Pancreas (tissue), 10 donors: ENCODE results near the gene E2F2. TPM values are rescaled to one million over a fixed set of nuclear protein-coding genes. Genes with fewer than 3 reads are reported as not detected.
A peak's percentile ranks its signal among the peaks of the same experiment; 100 is the strongest.

ENCODE experiments used
- ATAC-seq, 4 donors: fragments of 200-7000 bp; cut with Tn5 transposase; one replicate each; pipeline versions ENCODE4 v1.8.0 to v1.9.1; 2020; ENCODE audit warnings: mild to moderate bottlenecking in 4 of 4, moderate library complexity in 4 of 4
- DNase-seq, 6 donors: peaks; one replicate each; pipeline ENCODE4 v3.0.0-alpha.2; 2020
- FAIRE-seq: peaks from 2 replicates; lab custom pipeline; 2012; peaks lifted over from hg19 to GRCh38; lab: Jason Lieb, UNC
- H3K27ac ChIP-seq, 4 donors: fragments of 200-600 bp; sonication (generic); 1 replicate in 3 of 4; 2 replicates in 1 of 4; pipeline versions ENCODE4 v1.5.0 to v1.8.0; 2020
- H3K27me3 ChIP-seq, 4 donors: fragments of 200-600 bp; one replicate each; pipeline ENCODE4 v1.8.0; 2021
- H3K36me3 ChIP-seq, 3 donors: fragments of 200-600 bp; sonication (generic) in 1 of 3; one replicate each; pipeline versions ENCODE4 v1.5.0 to v1.8.0; 2020 to 2021
- H3K4me1 ChIP-seq, 3 donors: fragments of 200-600 bp; one replicate each; pipeline ENCODE4 v1.8.0; 2021
- H3K4me3 ChIP-seq, 4 donors: fragments of 200-600 bp; sonication (generic) in 2 of 4; one replicate each; pipeline versions ENCODE4 v1.5.0 to v1.8.0; 2020 to 2021
- H3K9me3 ChIP-seq, 4 donors: fragments of 200-600 bp; one replicate each; pipeline ENCODE4 v1.8.0; 2021
- WGBS, 2 donors: extraction: QIAGEN DNeasy Blood & Tissue Kit; methylation state at CpG; one replicate each; pipeline ENCODE4 v1.1.7; 2013; 5-methylcytosine and 5-hydroxymethylcytosine counted together
- intact Hi-C, 3 donors: fragments of 100-400 bp; cut with DNase I; formaldehyde crosslinking; loops; one replicate each; pipeline versions ENCODE4 v1.11.1 to v1.14.2; 2022
- polyA plus RNA-seq, 2 donors: library from polyadenylated mRNA; stranded (reverse); fragments of 200-250 nt; gene quantifications; one replicate each; pipeline ENCODE4 v1.2.3, GENCODE V29; 2013
- total RNA-seq, 6 donors: library from RNA; stranded (reverse); fragmentation: NEBNext Ultra II Directional in 4 of 6; extraction: Animal tissue kit (Norgen Biotek cat#: 25700) in 4 of 6; gene quantifications; one replicate each; pipeline versions ENCODE4 v1.2.1 to v1.2.4, GENCODE V29; 2021 to 2023
- TF ChIP-seq, protein P1 (sequence below), 4 donors: fragments of 200-600 bp; sonication (generic) in 3 of 4; IDR thresholded peaks; one replicate each; pipeline versions ENCODE4 v1.5.0 to v1.8.0; 2021; ENCODE audit warnings: antibody characterized with exemption in 4 of 4
- donor health status: healthy with polysubstance abuse.
- donor health status: DM: no; HTN: no; CAD: no; lungs with moderate emphysema.
- donor health status: DM: no; HTN: no; CAD: no.
- donor health status: control.
- donor health status: control.
- donor health status: Bipolar disorder and iron deficiency.
- donor health status: DM: yes; HTN: yes; CAD: no.
- donor health status: DM: no; HTN: no; CAD: no.
- donor health status: DM: no; HTN: no; CAD: no.
- donor health status: DM: yes; HTN: yes; CAD: no.

E2F2 gene
- total and polyA plus RNA-seq, 8 donors, result 0.04 to 0.40 (median 0.15) TPM; not detected in 2

DNA sequence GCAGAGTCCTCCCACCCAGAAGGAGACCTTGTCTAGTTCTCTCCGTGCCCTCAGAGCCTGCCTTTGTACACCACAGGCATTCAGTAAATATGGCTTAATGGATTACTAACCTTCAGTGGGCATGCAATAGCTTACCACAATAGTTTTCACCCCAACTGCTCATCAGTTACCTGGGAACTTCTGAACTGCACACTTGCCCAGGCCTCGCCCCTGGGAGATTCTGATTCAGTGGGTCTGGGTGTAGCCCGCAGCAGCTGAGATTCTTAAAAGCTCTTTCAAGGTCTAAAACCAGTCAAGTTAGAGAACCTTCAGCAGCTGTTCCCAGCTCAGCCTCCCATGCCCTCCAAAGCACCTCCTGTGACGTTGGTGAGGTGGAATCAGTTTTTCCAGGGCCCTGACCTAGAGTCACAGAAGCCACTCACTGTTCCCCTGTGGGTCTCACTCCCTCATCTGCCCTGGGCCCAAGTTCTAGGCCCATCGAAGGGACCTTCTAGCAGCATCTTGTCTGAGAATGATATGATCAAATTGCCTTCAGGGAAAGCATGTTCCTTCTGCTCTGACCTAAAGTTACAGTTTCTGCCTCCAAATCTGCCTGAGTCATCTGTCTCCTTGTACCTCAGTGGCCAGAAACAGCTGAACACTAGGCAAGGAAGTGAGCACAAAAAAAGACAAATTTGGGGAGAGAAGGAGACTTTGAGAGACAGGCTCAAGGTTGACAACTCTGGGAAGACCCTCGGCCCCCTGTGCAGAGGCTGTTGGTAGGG is 57.8 kb downstream of the E2F2 start:
- intact Hi-C loops, result no loop called here

GRCh38 chr1:23472351-23473036 is 58.5 kb downstream of the E2F2 start:
- intact Hi-C loops, result no loop called here
- H3K36me3 ChIP-seq, result no peaks in the 10 kb centered on the region
- no peak overlapping the region for H3K4me3 ChIP-seq
- H3K27me3 ChIP-seq, result no peaks in the 10 kb centered on the region
- FAIRE-seq, result no peak
- TF ChIP-seq, protein P1, sequence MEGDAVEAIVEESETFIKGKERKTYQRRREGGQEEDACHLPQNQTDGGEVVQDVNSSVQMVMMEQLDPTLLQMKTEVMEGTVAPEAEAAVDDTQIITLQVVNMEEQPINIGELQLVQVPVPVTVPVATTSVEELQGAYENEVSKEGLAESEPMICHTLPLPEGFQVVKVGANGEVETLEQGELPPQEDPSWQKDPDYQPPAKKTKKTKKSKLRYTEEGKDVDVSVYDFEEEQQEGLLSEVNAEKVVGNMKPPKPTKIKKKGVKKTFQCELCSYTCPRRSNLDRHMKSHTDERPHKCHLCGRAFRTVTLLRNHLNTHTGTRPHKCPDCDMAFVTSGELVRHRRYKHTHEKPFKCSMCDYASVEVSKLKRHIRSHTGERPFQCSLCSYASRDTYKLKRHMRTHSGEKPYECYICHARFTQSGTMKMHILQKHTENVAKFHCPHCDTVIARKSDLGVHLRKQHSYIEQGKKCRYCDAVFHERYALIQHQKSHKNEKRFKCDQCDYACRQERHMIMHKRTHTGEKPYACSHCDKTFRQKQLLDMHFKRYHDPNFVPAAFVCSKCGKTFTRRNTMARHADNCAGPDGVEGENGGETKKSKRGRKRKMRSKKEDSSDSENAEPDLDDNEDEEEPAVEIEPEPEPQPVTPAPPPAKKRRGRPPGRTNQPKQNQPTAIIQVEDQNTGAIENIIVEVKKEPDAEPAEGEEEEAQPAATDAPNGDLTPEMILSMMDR (IDR thresholded peaks at IDR 0.05), result no peak
- H3K4me1 ChIP-seq, result peaks cover 0 to 7% (median 3%) of the 10 kb centered on the region in 3 donors
- no peak for ATAC-seq
- H3K27ac ChIP-seq, result peak overlapping the region in 1 of 4 donors; percentile 33
- DNase-seq, result no peak
- H3K9me3 ChIP-seq, result no peaks in the 10 kb centered on the region
- WGBS, 2 donors, result 88% methylated on average over 5 of the region's 5 CpGs

More for the DNA sequence above, 57.8 kb downstream of the E2F2 start:
- peaks cover 0 to 7% (median 3%) of the 10 kb centered on the region in 3 donors for H3K4me1 ChIP-seq
- TF ChIP-seq, protein P1 (IDR thresholded peaks at IDR 0.05), result no peak
- WGBS, 2 donors, result 60 to 63% methylated on average over 6 of the region's 6 CpGs
- DNase-seq (no peak), ATAC-seq (peak; percentile 9 to 32 (median 22)), FAIRE-seq (no peak)
- H3K36me3 ChIP-seq, result no peaks in the 10 kb centered on the region
- H3K9me3 ChIP-seq, result no peaks in the 10 kb centered on the region
- H3K27ac ChIP-seq, result peak overlapping the region in 1 of 4 donors; percentile 33
- H3K27me3 ChIP-seq, result no peaks in the 10 kb centered on the region
- no peak overlapping the region for H3K4me3 ChIP-seq

DNA sequence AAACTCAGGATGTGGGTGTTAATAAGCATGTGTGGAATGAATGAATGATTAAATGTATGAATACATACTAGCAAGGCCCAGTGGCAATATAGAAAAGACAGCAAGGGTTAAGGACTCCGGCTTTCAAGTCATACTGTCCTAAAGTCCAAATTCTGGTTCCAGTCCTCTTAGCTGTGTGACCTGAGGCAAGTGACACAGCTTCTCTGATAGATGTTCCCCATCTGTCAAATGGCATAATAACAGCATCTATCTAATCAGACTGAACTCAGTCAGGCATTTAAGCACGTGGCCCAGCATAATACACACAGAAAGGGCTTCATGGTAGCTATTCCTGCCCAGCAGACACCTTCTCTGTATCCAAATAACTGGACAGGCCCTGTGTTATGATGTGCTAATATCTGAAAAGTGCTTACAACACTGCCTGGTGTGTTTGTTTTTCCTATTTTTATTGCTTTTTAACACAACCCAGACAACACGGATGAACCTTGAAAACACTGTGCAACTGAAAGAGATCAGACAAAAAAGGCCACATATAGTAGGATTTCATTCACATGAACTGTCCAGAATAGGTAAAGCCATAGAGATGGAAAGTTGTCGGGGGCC is 59.5 kb downstream of the E2F2 start:
- no peak overlapping the region for H3K4me3 ChIP-seq
- no peaks in the 10 kb centered on the region for H3K9me3 ChIP-seq
- no peaks in the 10 kb centered on the region for H3K27me3 ChIP-seq
- no peaks in the 10 kb centered on the region for H3K36me3 ChIP-seq
- intact Hi-C loops, result no loop called here
- TF ChIP-seq, protein P1 (IDR thresholded peaks at IDR 0.05), result no peak
- 67 to 74% methylated on average over 4 of the region's 4 CpGs for WGBS, 2 donors
- H3K4me1 ChIP-seq, result peaks cover 0 to 7% (median 3%) of the 10 kb centered on the region in 3 donors
- ATAC-seq, result no peak
- DNase-seq, result no peak
- H3K27ac ChIP-seq, result no peak overlapping the region
- FAIRE-seq, result no peak

DNA sequence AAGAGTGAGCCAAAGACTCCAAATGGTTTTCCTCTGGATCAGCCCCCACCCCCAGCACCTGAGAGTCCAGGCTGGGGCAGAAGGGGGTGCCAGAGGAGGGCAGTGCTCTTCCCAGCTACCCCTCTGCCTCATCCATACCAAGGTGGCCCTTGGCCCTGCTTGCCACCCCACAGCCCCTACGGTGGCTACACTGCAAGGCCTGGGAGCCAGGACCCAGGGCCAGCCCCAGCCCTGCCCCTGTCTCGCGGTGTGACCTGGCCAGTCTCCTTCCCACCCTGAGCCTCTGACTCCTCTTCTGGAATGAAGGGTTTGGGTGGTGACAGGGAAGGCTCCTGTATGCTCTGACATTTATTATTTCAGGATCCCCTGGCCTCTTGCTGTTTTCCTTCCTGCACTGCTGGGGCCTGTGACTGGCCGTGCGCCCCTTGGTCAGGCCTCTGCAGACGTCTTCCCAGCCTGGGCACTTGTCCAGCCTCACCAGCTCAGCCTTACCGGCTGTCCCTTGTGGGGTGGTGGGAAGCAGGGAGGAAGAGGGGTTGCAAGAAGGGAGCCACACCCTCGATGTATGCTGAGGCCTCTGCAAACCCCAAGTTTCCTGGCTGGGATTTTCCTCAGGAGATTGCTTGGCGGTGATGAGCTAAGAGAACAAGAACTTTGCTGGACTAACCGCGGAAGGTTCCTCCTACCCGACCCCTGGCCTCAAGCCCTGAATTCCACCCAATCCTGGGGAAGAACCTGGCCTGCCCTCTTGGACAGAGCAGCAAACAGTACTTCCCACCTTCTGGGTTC is 60.6 kb downstream of the E2F2 start:
- ATAC-seq (peak in 3 of 4 donors; percentile 9 to 42 (median 25)), FAIRE-seq (no peak), DNase-seq (no peak)
- TF ChIP-seq, protein P1 (IDR thresholded peaks at IDR 0.05), result no peak
- Histone ChIP-seq H3K27ac (no peak overlapping the region), H3K9me3 (no peaks in the 10 kb centered on the region), H3K36me3 (no peaks in the 10 kb centered on the region), H3K4me3 (no peak overlapping the region), H3K27me3 (no peaks in the 10 kb centered on the region), H3K4me1 (peaks cover 0 to 7% (median 3%) of the 10 kb centered on the region in 3 donors)
- intact Hi-C loops, result no loop called here
- 75 to 79% methylated on average over 12 of the region's 12 CpGs for WGBS, 2 donors
